ENCODE results near the gene SDR9C7.
"Not testable (repeated sequence)": the region's sequence is repeated elsewhere in the genome, so short reads cannot be mapped to it uniquely, and the experiment has no call there.

Gene SDR9C7

DNA sequence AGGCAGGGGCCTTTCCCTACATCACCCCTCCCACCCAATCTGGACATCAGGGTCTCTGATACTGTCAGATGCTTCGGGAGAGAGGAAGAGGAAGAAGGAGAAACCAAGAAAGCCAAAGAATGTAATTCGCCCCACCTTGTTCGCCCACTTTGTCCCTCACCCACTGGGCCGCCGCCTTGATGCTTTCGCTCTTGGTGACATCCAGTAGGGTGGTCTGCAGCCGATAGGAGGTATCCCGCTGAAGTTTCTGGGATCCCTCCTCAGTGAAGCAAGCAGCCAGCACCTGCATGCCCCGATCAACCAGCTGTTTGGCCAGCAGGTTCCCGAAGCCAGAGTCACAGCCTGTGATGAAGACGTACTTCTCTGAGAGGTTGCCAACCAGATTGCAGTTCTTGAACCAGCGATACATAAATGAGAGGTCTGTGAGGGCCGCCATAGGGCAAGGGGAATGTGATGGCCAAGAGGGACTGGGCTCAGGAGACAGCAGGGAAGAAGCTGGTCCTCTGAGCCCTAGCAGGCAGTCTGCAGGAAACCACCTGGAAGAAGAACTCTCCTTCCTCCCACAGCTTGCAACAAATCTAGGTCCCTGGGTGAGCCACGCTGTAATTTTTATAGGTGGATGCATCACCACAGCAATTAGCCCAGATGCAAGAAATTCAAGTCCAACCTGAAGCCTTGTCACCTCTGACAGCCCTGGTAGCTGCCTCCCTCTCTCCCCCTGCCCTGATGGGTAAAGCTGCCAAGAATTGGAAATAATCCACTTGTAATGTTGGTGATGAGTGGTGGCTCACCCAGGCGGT is at the start of gene SDR9C7:
Gene SDR9C7 (minus strand): TSS at position 583 of the 800 bp plus-strand sequence. CDS start 147 bp downstream, at position 436.
- DNase-seq (ENCODE audit: low spot score): no peak

GRCh38 chr12:56983386-56983785 is 49.2 kb upstream of the SDR9C7 start:
- DNase-seq (ENCODE audit: low spot score): no peak

DNA sequence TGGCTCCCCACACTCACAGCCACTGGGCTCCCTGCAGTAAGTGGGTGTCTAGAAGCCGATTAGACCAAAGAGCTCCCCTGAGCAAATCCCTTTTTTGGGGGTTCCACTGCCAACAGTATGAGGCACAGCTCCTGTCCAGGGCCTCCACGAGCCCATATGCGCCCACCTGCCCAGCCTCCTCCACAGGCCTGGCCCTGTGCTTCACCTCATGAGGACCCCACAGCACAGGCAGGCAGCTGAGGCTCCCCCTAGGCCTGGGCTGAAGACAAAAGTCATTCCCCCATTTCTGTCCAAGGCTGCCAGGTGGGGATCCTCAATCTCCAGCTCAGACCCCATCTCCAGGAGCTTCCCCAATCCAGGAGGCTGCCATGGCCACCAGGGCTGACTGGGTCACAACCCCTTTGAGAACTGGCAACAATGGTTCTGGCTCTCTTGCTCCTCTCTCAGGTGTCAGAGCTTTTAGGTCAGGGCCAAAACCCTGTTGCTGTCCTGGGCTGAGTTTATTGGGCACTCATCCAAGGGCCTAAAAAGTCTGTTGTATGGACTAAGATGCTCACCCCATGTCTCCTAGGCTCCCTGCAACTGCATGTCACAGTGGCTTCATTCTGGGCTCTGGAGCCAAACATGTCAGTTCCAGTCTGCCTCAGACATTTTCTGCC is 48.5 kb upstream of the SDR9C7 start:
- not testable (repeated sequence) for DNase-seq (ENCODE audit: low spot score)

GRCh38 chr12:56980941-56981530 is 46.8 kb upstream of the SDR9C7 start:
- DNase-seq (ENCODE audit: low spot score): no peak

GRCh38 chr12:56980268-56980667 is 46.1 kb upstream of the SDR9C7 start:
- no peak for DNase-seq (ENCODE audit: low spot score)

GRCh38 chr12:56979628-56980027 is 45.4 kb upstream of the SDR9C7 start:
- no peak for DNase-seq (ENCODE audit: low spot score)

DNA sequence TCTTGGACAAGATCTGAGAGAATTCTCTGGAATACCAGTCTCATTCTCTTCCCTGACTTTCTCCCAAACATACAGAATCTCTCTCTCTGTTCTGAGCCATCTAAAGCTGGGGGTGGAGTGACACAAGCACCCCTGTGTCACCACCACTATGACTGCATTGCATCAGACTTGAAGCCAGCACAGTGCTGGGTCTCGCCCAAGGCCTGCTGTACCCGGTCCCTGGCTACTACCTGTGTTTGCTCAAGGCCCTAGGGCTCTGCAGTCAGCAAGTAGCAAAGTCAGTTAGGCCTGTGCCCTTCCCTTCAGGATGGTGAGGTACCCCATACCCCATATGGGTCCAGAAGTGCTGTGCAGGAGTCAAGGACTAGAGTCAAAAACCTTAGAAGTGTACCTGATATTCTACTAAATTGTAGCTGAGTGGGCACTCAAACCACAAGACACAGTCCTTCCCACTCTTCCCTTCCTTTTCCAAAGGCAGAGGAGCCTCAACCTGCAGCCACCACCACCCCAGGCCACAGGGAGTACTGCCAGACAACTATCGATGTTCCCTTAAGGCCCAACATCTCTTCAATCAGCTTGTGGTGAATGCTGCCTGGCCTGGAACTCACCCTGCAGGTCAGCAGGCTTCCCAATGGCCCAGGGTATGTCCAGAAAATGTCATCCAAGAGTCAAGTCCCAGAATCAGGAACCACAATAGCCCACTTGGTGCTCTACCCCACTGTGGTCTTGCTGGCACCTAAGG is 44.4 kb upstream of the SDR9C7 start:
- no peak for DNase-seq (ENCODE audit: low spot score)

GRCh38 chr12:56977361-56977760 is 43.2 kb upstream of the SDR9C7 start:
- DNase-seq (ENCODE audit: low spot score): not testable (repeated sequence)

DNA sequence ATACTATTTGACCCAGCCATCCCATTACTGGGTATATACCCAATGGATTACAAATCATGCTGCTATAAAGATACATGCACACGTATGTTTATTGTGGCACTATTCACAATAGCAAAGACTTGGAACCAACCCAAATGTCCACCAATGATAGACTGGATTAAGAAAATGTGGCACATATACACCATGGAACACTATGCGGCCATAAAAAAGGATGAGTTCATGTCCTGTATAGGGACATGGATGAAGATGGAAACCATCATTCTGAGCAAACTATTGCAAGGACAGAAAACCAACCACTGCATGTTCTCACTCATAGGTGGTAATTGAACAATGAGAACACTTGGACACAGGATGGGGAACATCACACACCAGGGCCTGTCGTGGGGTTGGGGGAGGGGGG is 40.0 kb upstream of the SDR9C7 start:
- not testable (repeated sequence) for DNase-seq (ENCODE audit: low spot score)

DNA sequence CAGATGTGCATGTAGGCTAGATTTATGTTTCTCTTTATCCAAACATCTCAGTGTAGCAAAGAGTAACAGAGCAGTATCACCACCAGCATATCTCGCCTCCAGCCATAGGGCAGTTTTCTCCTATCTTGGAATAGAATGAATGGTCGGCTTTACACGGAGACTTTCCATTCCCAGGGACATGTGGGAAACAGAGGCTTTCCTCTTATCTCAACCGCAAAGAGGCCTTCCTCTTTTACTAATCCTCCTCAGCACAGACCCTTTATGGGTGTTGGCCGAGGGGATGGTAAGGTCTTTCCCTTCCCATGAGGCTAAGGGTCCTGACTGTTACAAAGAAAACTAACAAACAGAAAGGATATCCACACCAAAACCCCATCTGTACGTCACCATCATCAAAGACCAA is 34.7 kb upstream of the SDR9C7 start:
- DNase-seq (ENCODE audit: low spot score): not testable (repeated sequence)

DNA sequence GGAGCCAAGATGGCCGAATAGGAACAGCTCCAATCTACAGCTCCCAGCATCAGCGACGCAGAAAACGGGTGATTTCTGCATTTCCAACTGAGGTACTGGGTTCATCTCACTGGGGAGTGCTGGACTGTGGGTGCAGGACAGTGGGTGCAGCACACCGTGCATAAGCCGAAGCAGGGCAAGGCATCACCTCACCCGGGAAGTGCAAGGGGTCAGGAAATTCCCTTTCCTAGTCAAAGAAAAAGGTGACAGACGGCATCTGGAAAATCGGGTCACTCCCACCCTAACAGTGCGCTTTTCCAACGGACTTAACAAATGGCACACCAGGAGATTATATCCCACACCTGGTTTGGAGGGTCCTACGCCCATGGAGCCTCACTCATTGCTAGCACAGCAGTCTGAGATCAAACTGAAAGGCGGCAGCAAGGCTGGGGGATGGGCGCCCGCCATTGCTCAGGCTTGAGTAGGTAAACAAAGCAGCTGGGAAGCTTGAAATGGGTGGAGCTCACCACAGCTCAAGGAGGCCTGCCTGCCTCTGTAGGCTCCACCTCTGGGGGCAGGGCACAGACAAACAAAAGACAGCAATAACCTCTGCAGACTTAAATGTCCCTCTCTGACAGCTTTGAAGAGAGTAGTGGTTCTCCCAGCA is 31.9 kb upstream of the SDR9C7 start:
- not testable (repeated sequence) for DNase-seq (ENCODE audit: low spot score)

DNA sequence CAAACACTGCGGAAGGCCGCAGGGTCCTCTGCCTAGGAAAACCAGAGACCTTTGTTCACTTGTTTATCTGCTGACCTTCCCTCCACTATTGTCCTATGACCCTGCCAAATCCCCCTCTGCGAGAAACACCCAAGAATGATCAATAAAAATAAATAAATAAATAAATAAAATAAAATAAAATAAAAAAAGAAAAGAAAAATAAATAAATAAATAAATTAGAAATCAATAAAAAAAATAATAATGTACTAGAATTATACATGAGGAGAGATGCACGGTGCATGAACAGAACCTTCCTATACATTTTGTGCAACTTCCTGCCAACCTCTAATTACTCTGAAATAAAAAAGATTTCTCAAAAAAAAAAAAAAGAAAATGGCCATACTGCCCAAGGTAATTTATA is 30.9 kb upstream of the SDR9C7 start:
- DNase-seq (ENCODE audit: low spot score): not testable (repeated sequence)

- not testable (repeated sequence) for DNase-seq (ENCODE audit: low spot score)
These were observed 29.3 kb upstream of the SDR9C7 start for GRCh38 chr12:56963557-56963956.

DNA sequence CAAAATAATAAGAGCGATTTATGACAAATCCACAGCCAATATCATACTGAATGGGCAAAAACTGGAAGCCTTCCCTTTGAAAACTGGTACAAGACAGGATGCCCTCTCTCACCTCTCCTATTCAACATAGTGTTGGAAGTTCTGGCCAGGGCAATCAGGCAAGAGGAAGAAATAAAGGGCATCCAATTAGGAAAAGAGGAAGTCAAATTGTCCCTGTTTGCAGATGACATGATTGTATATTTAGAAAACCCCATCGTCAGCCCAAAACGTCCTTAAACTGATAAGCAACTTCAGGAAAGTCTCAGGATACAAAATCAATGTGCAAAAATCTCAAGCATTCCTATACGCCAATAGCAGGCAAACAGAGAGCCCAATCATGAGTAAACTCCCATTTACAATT is 28.0 kb upstream of the SDR9C7 start:
- DNase-seq (ENCODE audit: low spot score): not testable (repeated sequence)

GRCh38 chr12:56958422-56958821 is 24.2 kb upstream of the SDR9C7 start:
- DNase-seq (ENCODE audit: low spot score): no peak

DNA sequence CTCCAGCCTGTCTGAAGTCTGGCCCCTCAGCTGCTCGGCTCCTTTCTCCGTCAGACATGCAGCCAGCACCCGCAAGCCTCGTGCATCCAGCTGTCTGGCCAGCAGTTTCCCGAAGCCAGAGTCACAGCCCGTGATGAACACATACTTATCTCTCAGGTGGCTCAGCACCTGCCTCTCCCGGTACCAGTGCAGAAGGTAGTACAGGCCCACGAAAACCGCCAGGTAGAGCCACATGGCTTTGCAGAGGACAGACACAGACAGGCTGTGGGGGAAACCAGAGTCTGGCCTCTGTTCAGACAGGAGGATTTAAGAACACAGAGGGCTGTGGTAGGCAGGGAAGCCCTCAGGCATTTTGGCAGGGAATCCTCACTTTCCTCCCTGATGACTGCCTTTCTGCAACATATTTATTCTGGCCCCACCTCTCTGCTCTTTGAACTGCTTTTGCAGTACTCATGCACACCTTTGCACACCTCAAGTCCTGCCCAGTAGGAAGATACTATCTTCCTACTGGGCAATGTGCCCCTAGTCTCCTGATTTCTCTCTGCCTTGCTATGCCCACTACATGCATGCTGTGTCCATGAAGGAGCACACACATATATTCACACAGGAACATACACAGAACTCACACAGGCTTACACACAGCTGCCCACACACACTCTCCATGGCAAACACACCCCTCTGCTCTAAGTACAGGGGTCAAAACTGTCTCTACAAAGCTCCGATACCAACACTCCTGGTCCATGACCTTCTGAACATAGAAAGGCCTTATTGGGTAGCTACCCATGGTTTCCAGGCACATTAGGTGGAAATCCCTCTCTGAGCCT is 23.2 kb upstream of the SDR9C7 start, which contains the start of gene RDH16:
Gene RDH16 (minus strand): TSS at position 380 of the 824 bp plus-strand sequence. CDS start 146 bp downstream, at position 234.
- DNase-seq (ENCODE audit: low spot score): no peak

DNA sequence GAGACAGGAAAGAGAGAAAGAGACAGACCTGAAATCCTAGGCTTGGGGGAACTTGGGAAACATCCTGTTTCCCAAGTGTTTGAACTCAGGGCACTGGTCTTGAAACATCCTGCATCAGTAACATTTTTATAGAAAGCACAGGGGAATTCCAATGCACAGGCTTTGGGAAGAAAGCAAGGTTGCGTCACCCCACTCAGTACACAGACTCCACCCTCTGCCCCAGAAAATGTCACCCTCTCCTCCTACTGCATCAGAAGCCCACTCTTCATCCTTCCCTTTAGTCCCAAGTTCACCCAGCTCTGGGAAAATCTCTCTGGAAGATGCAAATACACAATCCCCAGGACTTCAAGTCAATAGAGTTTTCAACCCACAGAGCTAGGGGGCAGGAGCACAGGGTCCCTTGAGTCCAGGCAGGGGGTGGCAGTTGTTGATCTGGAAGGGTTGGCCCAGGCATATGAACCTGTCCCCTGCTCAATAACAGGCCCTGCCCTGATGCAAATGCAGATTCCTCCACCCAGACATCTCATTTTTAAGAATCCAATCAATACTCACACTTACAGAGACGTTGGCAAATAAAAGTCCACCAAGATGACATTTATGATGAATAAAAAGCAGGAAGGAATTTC is 21.5 kb upstream of the SDR9C7 start:
- DNase-seq (ENCODE audit: low spot score): no peak

DNA sequence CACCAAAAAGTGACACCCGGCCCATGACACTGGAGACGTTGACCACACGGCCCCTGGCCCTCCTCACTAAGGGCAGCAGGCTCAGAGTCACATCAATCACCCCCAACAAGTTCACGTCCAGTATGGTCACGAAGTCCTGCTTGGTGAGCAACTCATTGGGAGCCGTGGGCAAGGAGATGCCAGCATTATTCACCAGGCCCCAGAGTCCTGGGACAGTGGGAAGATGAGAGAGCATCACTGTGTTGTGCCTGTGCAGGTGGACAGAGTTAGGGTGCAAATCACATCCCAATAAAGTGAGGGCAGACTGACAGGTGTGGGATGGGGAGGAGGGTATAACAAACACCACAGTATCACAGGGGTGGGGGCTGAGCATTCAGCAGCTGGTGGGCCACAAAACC is 20.7 kb upstream of the SDR9C7 start:
- no peak for DNase-seq (ENCODE audit: low spot score)

DNA sequence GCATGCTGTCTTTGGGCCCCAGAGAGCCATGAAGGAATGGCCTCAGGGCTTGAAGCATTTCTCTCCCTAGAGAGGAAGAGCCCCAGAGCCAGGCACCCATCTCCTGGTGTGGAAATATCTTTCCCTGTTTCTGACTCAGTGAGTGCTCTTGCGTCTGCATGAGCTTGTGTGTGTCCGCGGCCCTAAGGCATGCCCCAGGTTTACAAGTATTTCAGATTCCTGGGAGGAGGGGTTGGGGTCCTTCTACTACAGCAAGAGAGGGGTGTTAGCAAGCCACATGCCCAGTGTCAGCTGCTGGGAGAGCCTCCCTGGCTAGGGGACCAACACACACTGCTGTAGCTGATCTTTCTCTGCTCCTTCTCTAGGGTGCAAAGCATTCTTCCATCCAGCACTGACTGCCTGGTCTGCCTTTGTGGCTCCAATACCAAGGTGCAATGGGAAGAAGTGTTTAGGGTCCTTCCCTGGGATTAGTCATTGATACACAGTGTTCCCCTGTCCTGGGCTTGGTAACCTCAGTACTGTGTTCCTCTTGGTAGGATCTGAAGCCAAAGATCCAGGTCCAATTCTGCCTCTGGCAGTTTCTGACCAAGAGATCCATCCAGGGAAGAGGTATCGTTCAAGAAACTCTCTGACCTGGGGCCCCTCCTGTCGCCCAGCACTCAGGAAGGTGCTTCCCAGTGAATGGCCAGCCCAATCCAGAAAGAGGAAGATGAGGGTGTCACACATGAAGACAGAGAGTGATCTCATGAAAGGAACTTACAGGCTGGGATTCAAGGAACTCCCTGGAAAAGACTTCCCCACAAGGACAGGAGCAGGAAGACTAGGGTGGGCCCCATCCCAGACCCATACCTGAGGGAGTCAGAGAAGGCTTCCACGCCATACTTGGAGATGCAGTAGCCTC is 20.1 kb upstream of the SDR9C7 start:
- no peak for DNase-seq (ENCODE audit: low spot score)
